ENCODE results near the gene CAMTA1.

GRCh38 chr1:7587773-7588456, 802.7 kb downstream of the CAMTA1 start:
- TF ChIP-seq POLR2A (IDR thresholded peaks at IDR 0.05) = no peak
- TF ChIP-seq CTCF (IDR thresholded peaks at IDR 0.05) = no peak

Data from upper lobe of left lung (tissue), 4 donors.